OCI-LY7 (cell line): ENCODE data around the gene ALK. TPM values are rescaled to one million over a fixed set of nuclear protein-coding genes. Genes with fewer than 3 reads are reported as not detected.

Source experiments
- BruUV-seq: library from RNA; stranded (reverse); fragments of 400-500 nt; replicated peaks from 2 replicates; lab custom pipeline; 2021; lab: Mats Ljungman, UMichigan
- CTCF ChIA-PET: fragments of 300-600 bp; sonication (Branson Sonifier 250); formaldehyde crosslinking; loops from one replicate; lab custom pipeline; 2022; ENCODE audit warnings: antibody characterized with exemption; ENCODE audit not compliant: unreplicated experiment; lab: Charles Lee
- POLR2A ChIA-PET: fragments of 300-600 bp; sonication (Branson Sonifier 250); formaldehyde crosslinking; loops from one replicate; lab custom pipeline; 2022; ENCODE audit warnings: antibody characterized with exemption; lab: Charles Lee
- DNase-seq: peaks from one replicate; pipeline ENCODE4 v3.0.0-alpha.2; 2015; ENCODE audit warnings: low spot score
- H2AFZ ChIP-seq: fragments of 200-600 bp; sonication (generic), shearing (Covaris generic); 2 replicates; pipeline ENCODE4 v1.6.1; 2014; ENCODE audit warnings: mild to moderate bottlenecking, antibody characterized with exemption, low read length, moderate library complexity
- H3K27ac ChIP-seq: fragments of 200-600 bp; sonication (generic); 2 replicates; pipeline ENCODE4 v1.5.1; 2014; ENCODE audit warnings: mixed run types, low read depth, mild to moderate bottlenecking, moderate library complexity, low read length, inconsistent platforms; ENCODE audit not compliant: poor library complexity, severe bottlenecking
- H3K36me3 ChIP-seq: fragments of 200-600 bp; sonication (generic); 2 replicates; pipeline ENCODE4 v1.6.1; 2014; ENCODE audit warnings: mild to moderate bottlenecking, antibody characterized with exemption, low read length, moderate library complexity, mixed read lengths; ENCODE audit not compliant: insufficient read depth
- H3K4me1 ChIP-seq: fragments of 200-600 bp; sonication (generic); 2 replicates; pipeline ENCODE4 v1.5.1; 2014; ENCODE audit warnings: mild to moderate bottlenecking, low read length; ENCODE audit not compliant: insufficient read depth, poor library complexity, severe bottlenecking
- H3K4me2 ChIP-seq: fragments of 200-600 bp; sonication (generic); 2 replicates; pipeline ENCODE4 v1.6.1; 2014; ENCODE audit warnings: mild to moderate bottlenecking, low read length
- H3K4me3 ChIP-seq: fragments of 200-600 bp; sonication (generic); 2 replicates; pipeline ENCODE4 v1.5.1; 2014; ENCODE audit warnings: mild to moderate bottlenecking, low read depth, low read length; ENCODE audit not compliant: poor library complexity, severe bottlenecking
- H3K79me2 ChIP-seq: fragments of 200-600 bp; sonication (generic); 2 replicates; pipeline ENCODE4 v1.6.1; 2016; ENCODE audit warnings: low read depth, mild to moderate bottlenecking, low read length, moderate library complexity, mixed read lengths; ENCODE audit not compliant: insufficient read depth
- H3K9me2 ChIP-seq: fragments of 200-600 bp; sonication (generic); 2 replicates; pipeline ENCODE4 v1.6.1; 2016; ENCODE audit warnings: mild to moderate bottlenecking, low read length, mixed read lengths; ENCODE audit not compliant: insufficient read depth
- H3K9me3 ChIP-seq: fragments of 200-600 bp; sonication (generic); 2 replicates; pipeline ENCODE4 v1.6.1; 2014; ENCODE audit warnings: mild to moderate bottlenecking, mixed run types, low read length, mixed read lengths
- H4K20me1 ChIP-seq: fragments of 200-600 bp; sonication (generic); 2 replicates; pipeline ENCODE4 v1.6.1; 2014; ENCODE audit warnings: mild to moderate bottlenecking, antibody characterized with exemption, low read length, moderate library complexity, mixed read lengths; ENCODE audit not compliant: insufficient read depth
- EZH2phosphoT487 ChIP-seq: fragments of 200-600 bp; sonication (generic); IDR thresholded peaks from 2 replicates; pipeline ENCODE4 v1.6.1; 2018; ENCODE audit warnings: low read depth, borderline replicate concordance, mild to moderate bottlenecking, mixed run types, antibody characterized with exemption, low read length, moderate library complexity, mixed read lengths
- intact Hi-C: fragments of 100-400 bp; cut with micrococcal nuclease; formaldehyde crosslinking; loops from one replicate; pipeline ENCODE4 v1.10.0; 2022; ENCODE audit not compliant: unreplicated experiment
- total RNA-seq, 2 experiments: library from RNA; depleted of rRNA in 1 of 2; stranded (reverse); fragments of >200 nt in 1 of 2; shearing (Covaris generic) in 1 of 2; gene quantifications; 2 replicates each; pipeline ENCODE4 v1.2.3, GENCODE V29; 2014 to 2022
- TF ChIP-seq, protein P1 (sequence below): fragments of 200-600 bp; sonication (generic); conservative IDR thresholded peaks from 2 replicates; pipeline ENCODE4 v1.5.1; 2014; ENCODE audit warnings: mild to moderate bottlenecking, antibody characterized with exemption, low read length, moderate library complexity, mixed read lengths

Gene ALK
- total RNA-seq, 2 experiments from 2014 or later, result 0.09 TPM; not detected in 1

DNA sequence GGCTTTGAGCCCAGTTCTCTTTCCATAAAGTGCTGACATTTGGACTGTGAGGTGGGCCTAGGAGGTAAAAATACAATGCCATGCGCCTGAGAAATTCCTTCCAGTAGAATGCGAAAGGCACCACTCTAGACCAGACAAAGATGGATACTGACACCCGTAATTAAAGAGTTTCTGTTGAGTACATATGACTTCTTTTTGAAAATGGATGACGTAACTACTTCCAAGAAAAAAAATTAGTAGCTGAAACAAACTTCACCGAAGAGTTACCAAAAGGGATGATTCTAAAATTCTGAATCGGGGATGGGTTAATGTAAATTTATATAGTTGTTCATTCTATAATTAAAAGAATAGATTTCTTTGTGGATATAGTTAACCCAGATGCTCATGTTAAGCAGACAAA, 146.8 kb downstream of the ALK start:
- CTCF ChIA-PET, result no interaction called here

DNA sequence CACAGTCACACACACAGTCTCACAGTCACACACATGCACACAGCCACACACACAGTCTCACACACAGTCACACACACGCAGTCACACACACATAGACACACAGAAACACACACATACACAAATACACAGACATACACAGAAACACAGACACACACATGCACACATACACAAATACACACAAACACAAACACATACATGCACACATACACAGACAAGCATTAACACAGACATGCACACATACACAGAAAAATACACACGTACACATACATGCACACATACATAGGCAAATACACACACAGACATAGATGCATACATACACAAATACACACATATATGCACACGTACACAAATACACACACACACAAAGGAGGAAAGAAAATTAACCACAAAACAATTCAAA, 150.5 kb downstream of the ALK start:
- H3K4me1 ChIP-seq, result no peaks in the 10 kb centered on the region
- H3K27ac ChIP-seq, result no peak overlapping the region
- no peaks in the 10 kb centered on the region for H3K36me3 ChIP-seq
- no peak overlapping the region for H3K4me2 ChIP-seq
- H3K79me2 ChIP-seq, result no peaks in the 10 kb centered on the region
- H3K9me2 ChIP-seq, result no peaks in the 10 kb centered on the region
- TF ChIP-seq EZH2phosphoT487, result no peak
- TF ChIP-seq, protein P1, sequence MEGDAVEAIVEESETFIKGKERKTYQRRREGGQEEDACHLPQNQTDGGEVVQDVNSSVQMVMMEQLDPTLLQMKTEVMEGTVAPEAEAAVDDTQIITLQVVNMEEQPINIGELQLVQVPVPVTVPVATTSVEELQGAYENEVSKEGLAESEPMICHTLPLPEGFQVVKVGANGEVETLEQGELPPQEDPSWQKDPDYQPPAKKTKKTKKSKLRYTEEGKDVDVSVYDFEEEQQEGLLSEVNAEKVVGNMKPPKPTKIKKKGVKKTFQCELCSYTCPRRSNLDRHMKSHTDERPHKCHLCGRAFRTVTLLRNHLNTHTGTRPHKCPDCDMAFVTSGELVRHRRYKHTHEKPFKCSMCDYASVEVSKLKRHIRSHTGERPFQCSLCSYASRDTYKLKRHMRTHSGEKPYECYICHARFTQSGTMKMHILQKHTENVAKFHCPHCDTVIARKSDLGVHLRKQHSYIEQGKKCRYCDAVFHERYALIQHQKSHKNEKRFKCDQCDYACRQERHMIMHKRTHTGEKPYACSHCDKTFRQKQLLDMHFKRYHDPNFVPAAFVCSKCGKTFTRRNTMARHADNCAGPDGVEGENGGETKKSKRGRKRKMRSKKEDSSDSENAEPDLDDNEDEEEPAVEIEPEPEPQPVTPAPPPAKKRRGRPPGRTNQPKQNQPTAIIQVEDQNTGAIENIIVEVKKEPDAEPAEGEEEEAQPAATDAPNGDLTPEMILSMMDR, result no peak
- no peak overlapping the region for H2AFZ ChIP-seq
- intact Hi-C loops, result no loop called here
- no peak overlapping the region for H3K4me3 ChIP-seq
- H4K20me1 ChIP-seq, result no peaks in the 10 kb centered on the region
- ChIA-PET POLR2A (no interaction called here), CTCF (no interaction called here)
- BruUV-seq, result no TSS peak
- no peak for DNase-seq
- H3K9me3 ChIP-seq, result no peaks in the 10 kb centered on the region

More for the DNA sequence above, 146.8 kb downstream of the ALK start:
- Histone ChIP-seq H3K9me2 (no peaks in the 10 kb centered on the region), H3K36me3 (no peaks in the 10 kb centered on the region), H3K4me3 (no peak overlapping the region), H3K79me2 (no peaks in the 10 kb centered on the region), H3K9me3 (no peaks in the 10 kb centered on the region), H2AFZ (no peak overlapping the region), H3K4me2 (no peak overlapping the region), H4K20me1 (no peaks in the 10 kb centered on the region), H3K4me1 (no peaks in the 10 kb centered on the region), H3K27ac (no peak overlapping the region)
- POLR2A ChIA-PET, result no interaction called here
- no peak for DNase-seq
- intact Hi-C loops, result no loop called here
- TF ChIP-seq EZH2phosphoT487, result no peak
- TF ChIP-seq, protein P1, result no peak
- BruUV-seq, result no TSS peak

DNA sequence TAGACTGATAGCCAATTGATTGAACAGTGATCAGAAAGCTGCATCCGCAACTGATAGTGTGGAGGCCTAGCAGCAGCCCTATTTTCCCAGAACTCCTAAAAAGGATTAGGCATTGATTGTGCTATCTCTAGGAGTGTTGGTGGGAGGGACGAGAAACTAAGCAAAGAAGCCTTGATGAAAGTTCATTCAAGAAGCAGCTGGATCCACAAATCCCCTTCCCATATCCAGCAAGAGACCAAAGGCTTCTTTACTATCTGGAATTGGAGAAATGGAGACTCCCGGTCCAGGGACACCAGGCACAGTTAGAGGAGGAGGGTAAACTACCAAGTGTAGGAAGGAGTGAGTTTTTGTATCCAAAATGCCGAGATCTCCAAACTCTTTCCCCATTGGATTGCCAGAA, 151.5 kb downstream of the ALK start:
- no TSS peak for BruUV-seq
- Histone ChIP-seq H3K27ac (no peak overlapping the region), H3K4me3 (no peak overlapping the region), H3K4me2 (no peak overlapping the region), H4K20me1 (no peaks in the 10 kb centered on the region), H2AFZ (no peak overlapping the region), H3K9me2 (no peaks in the 10 kb centered on the region), H3K9me3 (no peaks in the 10 kb centered on the region), H3K36me3 (no peaks in the 10 kb centered on the region), H3K4me1 (no peaks in the 10 kb centered on the region), H3K79me2 (no peaks in the 10 kb centered on the region)
- ChIA-PET CTCF (no interaction called here), POLR2A (no interaction called here)
- TF ChIP-seq, protein P1, result no peak
- TF ChIP-seq EZH2phosphoT487, result no peak
- no peak for DNase-seq
- intact Hi-C loops, result no loop called here
